Epithelial cell of proximal tubule (primary cell): ENCODE results near the gene DIP2B. TPM values are rescaled to one million over a fixed set of nuclear protein-coding genes. Genes with fewer than 3 reads are reported as not detected.
"Not testable (repeated sequence)": the region's sequence is repeated elsewhere in the genome, so short reads cannot be mapped to it uniquely, and the experiment has no call there.

ENCODE experiments used
- DNase-seq: peaks from one replicate; pipeline ENCODE4 v3.0.0-alpha.2; 2011; ENCODE audit warnings: low read depth
- H3K4me3 ChIP-seq: 2 replicates; pipeline ENCODE4 v1.5.1; 2011; ENCODE audit warnings: low read depth, mild to moderate bottlenecking, low read length
- total RNA-seq: library from RNA; depleted of rRNA; stranded (reverse); fragments of >200 nt; gene quantifications from 2 replicates; pipeline ENCODE4 v1.2.3, GENCODE V29; 2015
- TF ChIP-seq, protein P1 (sequence below): conservative IDR thresholded peaks from 2 replicates; pipeline ENCODE4 v1.5.1; 2012; ENCODE audit warnings: low read depth, mild to moderate bottlenecking, low read length

DIP2B gene
- total RNA-seq, 1 donor from 2014 or later = 21.6 TPM

DNA sequence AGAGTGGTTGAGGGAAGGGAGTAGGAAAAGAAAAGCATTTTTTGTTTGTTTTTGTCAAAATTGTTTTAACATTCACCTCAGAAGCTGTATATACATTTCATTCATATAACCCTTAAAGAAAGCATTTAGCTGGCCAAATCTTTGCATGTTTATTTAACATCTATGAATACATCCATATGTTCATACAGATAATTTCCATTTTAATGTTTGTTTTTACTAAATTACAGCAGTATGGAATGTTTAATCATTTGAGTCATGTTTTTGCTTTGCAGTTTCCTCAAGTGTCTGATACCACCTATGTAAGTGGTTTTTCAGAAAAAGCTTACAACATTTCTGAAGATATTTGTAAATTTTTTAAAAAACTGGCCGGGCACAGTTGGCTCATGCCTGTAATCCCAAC lies 174.8 kb downstream of the DIP2B start:
- no peak for DNase-seq
- H3K4me3 ChIP-seq = no peak overlapping the region
- TF ChIP-seq, protein P1, sequence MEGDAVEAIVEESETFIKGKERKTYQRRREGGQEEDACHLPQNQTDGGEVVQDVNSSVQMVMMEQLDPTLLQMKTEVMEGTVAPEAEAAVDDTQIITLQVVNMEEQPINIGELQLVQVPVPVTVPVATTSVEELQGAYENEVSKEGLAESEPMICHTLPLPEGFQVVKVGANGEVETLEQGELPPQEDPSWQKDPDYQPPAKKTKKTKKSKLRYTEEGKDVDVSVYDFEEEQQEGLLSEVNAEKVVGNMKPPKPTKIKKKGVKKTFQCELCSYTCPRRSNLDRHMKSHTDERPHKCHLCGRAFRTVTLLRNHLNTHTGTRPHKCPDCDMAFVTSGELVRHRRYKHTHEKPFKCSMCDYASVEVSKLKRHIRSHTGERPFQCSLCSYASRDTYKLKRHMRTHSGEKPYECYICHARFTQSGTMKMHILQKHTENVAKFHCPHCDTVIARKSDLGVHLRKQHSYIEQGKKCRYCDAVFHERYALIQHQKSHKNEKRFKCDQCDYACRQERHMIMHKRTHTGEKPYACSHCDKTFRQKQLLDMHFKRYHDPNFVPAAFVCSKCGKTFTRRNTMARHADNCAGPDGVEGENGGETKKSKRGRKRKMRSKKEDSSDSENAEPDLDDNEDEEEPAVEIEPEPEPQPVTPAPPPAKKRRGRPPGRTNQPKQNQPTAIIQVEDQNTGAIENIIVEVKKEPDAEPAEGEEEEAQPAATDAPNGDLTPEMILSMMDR = no peak

DNA sequence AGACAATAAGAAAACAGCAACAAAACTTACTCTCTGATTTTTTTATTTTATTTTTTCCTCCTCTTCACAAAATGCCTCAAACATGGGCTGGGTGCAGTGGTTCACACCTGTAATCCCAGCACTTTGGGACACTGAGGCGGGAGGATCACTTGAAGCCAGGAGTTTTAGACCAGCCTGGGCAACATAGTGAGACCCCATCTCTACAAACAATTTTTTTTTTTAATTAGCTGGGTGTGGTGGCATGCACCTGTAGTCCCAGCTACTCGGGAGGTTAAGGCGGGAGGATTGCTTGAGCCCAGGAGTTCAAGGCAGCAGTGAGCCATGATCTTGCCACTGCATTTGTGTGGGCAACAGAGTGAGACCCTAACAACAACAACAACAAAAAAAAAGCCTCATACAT lies 176.3 kb downstream of the DIP2B start:
- DNase-seq, H3K4me3 ChIP-seq: not testable (repeated sequence)

DNA sequence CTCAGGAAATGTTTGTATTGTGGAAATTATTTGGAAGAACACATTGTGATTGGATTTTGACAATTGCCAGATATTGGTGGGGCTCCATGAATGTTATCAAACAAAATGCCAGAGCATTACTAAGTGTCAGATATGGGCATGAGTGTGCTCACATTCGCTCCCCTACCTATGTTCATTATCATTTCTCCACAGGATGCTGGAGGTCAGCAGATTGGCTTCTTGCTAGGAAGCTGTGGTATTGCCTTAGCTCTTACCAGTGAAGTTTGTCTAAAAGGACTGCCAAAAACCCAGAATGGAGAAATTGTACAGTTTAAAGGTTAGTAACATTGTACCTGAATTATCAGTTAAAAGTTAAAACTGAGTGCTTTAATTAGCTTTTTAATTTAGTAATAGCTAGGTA lies 180.9 kb downstream of the DIP2B start:
- TF ChIP-seq, protein P1 = no peak
- no peak overlapping the region for H3K4me3 ChIP-seq
- no peak for DNase-seq

DNA sequence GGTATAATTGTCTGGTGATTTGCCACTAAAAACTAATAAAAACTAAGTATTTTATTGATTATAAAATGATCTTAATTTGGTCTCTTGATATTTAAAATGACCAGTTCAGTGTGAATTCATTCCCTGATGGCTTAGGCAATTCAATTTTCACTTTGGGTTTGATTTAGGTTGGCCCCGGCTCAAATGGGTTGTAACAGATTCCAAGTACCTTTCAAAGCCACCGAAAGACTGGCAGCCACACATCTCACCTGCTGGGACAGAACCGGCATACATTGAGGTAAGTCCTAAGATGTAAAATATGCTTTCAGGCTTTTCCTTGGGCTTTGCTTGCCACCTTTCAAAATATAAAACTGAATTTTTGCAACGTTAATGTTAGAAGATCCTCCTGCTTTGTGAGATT lies 181.6 kb downstream of the DIP2B start:
- H3K4me3 ChIP-seq = no peak overlapping the region
- TF ChIP-seq, protein P1 = no peak
- DNase-seq = no peak

DNA sequence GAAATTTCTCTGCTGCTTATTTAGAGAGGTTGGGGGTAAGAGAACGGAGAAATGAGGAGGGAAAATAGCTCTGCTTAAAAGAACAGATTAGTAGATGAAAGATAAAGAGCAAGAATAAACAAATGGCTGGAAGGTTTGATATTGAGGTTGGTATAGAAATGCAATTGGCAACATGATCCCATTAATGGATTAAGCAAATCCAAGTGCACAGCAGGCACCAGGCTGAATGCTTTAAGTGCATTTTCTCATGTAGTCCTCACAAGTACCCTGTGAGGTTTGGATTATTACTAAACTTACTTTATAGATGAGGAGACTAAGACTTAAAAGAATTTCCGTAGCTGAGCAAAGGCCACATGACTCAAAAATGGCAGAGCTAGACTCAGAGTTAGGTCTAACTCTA lies 182.2 kb downstream of the DIP2B start:
- TF ChIP-seq, protein P1 = no peak
- H3K4me3 ChIP-seq = no peak overlapping the region
- no peak for DNase-seq

DNA sequence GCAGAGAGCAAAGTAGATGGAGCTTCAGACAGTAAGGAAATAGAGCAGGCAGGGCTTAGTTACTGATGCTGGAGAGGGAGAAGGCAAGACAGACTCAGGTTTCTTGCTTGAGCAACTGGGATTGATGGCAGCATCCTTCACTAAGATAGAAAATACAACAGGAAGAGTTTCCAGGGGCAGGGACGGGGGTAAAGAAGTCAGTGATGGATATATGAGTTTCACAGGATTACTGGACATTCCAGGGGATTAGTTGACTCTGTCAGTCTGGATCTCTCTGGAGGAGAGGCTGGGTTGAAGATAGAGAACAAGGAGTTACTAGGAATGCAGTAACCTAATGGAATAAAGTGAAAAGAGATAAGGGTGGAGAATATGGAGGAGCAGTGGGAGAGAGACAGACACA lies 184.7 kb downstream of the DIP2B start:
- TF ChIP-seq, protein P1 = no peak
- no peak overlapping the region for H3K4me3 ChIP-seq
- no peak for DNase-seq

DNA sequence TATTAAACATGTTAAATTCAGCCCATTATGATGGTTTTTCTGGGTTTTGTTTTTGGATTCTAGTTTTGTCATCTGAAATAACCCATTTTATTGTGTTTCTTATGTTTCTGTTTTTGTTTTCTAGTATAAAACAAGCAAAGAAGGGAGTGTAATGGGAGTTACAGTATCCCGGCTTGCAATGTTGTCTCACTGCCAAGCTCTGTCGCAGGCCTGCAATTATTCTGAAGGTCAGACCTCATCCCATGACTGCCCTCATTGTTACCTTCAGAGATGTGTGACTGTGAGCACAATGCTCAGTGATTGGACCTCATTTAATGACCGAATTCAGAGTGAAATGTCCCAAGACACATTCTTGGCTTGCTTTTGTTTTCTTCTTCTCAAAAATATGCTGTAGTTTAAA lies 186.1 kb downstream of the DIP2B start:
- DNase-seq = peak; percentile 26
- TF ChIP-seq, protein P1 = no peak
- H3K4me3 ChIP-seq = no peak overlapping the region

DNA sequence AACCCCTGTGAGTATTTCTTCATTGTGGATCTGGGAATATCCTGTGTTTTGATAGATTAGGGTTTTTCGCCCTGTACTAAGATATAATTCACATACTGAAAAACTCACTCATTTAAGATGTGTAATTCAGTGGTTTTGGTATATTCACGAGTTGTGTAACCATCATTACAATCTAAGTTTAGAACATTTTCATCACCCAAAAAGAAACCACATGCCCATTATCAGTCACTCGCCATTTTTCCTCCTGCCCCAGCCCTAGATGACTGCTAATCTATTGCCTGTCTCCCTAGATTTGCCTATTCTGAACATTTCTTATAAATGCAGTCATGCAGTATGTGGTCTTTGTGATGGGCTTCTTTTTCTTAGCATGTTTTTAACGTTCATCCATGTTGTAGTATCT lies 191.2 kb downstream of the DIP2B start:
- no peak overlapping the region for H3K4me3 ChIP-seq
- TF ChIP-seq, protein P1 = no peak
- DNase-seq = no peak
